SIG-M5 (cell line): ENCODE data around the gene CRYZ.
A peak's percentile ranks its signal among the peaks of the same experiment; 100 is the strongest.
"Not testable (repeated sequence)": the region's sequence is repeated elsewhere in the genome, so short reads cannot be mapped to it uniquely, and the experiment has no call there.

Experiments
- DNase-seq: peaks from one replicate; lab custom pipeline; 2025; lab: John Stamatoyannopoulos, UW

The CRYZ gene

DNA sequence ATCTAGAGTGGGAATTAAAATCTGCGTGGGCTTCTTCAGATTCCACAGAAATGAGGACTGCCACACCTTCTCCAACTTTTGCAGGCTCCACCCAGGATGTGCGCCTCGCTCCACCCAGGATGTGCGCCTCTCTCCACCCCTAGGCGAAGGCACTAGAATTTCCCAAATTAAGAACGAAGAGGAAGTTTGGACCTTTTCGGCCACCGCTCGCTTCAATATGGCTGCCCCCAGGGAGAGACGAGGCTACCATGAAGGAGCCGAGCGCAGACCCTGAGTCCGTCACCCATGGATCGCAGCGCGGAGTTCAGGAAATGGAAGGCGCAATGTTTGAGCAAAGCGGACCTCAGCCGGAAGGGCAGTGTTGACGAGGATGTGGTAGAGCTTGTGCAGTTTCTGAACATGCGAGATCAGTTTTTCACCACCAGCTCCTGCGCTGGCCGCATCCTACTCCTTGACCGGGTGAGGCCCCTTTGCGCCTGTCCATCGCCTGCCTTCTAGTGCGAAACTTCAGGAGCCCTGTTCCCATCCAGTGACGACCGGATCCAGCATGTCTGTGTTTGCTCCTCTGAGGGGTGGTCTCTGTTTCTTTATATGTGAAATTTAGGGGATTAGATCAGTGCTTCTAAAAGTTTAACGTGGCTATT lies at the start of gene CRYZ, which contains the start of gene TYW3:
CRYZ (minus strand) TSS at position 91 of the 644 bp plus-strand sequence. CDS start 8,229 bp downstream, outside the sequence.
TYW3 (plus strand) TSS at position 193 of the 644 bp plus-strand sequence; CDS start at position 286, 93 bp downstream.
- peak; percentile 82 for DNase-seq

DNA sequence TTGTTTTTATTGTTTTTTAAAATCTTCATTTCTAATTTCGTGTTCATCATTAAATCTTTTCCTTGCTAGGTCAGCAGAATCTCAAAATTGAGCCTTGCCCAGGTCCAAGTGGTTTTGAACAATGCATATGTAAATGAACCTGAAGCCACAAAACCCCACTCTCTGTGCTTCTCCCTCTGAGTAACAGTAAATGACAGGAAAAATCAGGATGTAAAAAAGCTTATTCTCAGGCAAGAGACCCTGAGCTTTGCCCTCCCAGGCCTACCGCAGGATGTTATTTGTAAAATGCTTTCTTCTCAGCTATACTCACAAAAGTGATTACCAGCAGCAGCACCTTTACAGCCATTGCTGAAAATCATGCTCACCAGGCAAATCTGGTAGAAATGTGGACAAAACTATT lies 47.7 kb upstream of the CRYZ start:
- DNase-seq, result no peak

DNA sequence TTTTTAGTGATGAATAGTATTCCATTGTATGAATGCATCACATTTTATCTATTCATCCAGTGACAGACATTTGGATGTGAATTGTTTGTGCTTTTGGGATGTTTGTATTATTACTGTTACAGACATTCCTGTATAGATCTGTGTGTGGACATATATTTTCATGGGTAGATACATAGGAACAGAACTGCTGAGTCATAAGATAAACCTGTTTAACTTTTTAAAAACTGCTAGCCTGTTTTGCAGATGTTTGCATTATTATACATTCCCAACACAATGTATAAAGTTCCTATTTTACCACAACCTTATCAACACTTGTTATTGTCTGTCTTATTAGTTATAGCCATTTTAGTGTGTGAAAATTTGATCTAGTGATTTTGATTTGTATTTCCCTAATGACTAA lies 46.9 kb upstream of the CRYZ start:
- no peak for DNase-seq

DNA sequence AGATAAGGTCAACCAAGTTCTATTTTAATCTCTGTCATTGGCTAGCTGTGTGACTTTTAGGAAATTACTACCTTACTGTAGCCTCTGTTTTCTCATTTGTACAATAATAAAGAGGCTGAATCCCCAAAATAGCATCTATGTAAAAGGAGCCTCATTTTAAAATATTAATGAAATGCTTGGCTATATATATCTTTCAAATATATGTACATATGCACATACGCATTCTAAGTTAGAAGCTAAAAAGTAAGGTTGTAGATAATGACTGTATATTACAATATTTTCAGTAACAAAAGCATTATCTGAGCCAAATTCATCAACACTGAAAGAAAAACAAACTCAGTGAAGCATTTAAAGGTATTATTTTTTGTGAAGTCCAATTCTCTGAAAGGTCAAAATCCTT lies 44.7 kb upstream of the CRYZ start:
- no peak for DNase-seq

DNA sequence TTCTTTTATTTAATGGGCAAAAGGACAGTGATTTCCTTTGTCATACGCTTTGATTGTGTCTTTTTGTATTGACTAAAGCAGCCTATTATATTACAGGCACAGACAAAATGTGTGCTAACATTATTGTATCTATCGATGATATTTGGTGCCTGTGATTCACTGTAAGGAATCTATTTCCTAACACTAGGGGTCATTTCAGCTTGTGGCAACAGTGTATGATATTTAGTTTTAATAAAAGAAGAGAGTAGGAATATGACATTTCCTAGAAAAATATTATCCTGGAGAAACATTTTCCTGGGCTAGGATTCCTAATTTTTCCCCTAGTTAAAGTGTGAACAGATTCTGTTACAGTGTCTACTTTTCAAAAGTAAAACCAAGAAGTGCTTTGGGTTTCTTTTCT lies 42.9 kb upstream of the CRYZ start:
- DNase-seq, result no peak

GRCh38 chr1:74773582-74773981 lies 40.7 kb upstream of the CRYZ start:
- no peak for DNase-seq

DNA sequence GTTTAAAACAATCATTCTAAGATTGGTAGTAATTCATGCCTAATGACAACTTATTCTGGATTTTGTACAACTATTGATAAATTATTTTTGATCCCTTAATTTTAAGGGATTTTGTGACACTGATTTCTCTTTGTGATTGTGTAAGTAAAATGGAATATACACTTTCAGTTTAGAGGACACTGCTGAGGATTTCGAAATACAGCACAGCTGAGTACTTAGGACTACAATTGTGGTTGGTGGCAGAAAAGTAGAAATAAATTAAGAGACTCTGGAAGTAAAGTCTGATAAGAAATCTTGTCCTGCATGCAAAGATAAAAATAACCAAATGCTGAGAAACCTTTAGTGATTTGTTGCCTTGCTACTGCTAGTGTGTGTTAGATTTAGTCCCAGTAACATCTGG lies 40.1 kb upstream of the CRYZ start:
- DNase-seq, result no peak

- no peak for DNase-seq
Observed at GRCh38 chr1:74771913-74772515, 39.2 kb upstream of the CRYZ start.

GRCh38 chr1:74767490-74767889 lies 34.6 kb upstream of the CRYZ start:
- DNase-seq, result no peak

GRCh38 chr1:74766579-74766978 lies 33.7 kb upstream of the CRYZ start:
- DNase-seq, result no peak

GRCh38 chr1:74763807-74764206 lies 31.0 kb upstream of the CRYZ start:
- DNase-seq, result no peak

GRCh38 chr1:74756650-74757049 lies 23.8 kb upstream of the CRYZ start:
- not testable (repeated sequence) for DNase-seq

DNA sequence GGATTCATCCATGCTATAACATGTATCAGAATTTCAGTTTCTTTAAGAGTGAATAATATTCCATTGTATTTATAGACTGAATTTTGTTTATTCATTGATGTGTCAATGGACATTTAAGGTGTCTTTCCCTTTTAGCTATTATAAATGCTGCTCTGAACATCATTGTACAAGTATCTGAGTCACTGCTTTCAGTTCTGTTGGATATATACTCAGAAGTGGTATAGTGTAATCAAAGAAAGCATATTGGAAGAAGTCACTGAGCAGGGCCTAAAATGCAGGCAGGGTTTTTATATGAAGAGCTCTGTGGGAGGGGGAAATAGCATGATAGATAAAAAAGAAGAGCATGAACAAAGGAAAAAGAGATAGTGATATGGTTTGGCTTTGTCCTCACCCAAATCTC lies 22.6 kb upstream of the CRYZ start:
- no peak for DNase-seq

GRCh38 chr1:74753104-74753503 lies 20.3 kb upstream of the CRYZ start:
- DNase-seq, result no peak

GRCh38 chr1:74748960-74749359 lies 16.1 kb upstream of the CRYZ start:
- DNase-seq, result no peak

DNA sequence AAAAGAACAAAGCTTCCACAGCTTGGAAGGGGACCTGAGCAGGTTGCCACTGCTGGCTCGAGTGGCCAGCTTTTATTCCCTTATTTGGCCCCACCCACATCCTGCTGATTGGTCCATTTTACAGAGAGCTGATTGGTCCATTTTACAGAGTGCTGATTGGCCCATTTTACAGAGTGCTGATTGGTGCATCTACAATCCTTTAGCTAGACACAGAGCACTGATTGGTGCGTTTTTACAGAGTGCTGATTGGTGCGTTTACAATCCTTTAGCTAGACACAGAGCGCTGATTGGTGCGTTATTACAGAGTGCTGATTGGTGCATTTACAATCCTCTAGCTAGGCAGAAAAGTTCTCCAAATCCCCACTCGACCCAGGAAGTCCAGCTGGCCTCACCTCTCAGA lies 12.4 kb upstream of the CRYZ start:
- DNase-seq, result not testable (repeated sequence)

- not testable (repeated sequence) for DNase-seq
Observed at GRCh38 chr1:74740307-74740980, 7.6 kb upstream of the CRYZ start.

DNA sequence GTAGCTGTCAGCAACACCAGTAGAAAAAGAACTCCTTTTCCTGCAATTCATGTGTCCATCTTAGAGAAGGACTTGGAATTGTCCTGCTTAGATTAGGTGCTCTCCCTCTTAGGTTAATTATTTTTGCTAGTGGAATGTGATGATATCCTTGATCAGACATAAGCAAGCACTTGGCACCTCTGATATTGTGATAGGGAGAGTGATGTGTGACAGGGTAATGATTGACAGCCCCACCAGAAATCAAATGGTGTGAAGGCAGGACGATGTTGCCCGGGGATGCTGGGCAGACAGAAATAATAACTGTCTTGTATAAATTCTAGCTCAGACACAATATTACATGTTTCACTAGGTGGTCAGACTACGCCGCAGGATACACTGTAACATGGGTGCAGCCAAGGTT lies 4.5 kb upstream of the CRYZ start:
- DNase-seq, result no peak

- peak; percentile 33 for DNase-seq
Observed at GRCh38 chr1:74733604-74734484, 994 bp upstream of the CRYZ start.

DNA sequence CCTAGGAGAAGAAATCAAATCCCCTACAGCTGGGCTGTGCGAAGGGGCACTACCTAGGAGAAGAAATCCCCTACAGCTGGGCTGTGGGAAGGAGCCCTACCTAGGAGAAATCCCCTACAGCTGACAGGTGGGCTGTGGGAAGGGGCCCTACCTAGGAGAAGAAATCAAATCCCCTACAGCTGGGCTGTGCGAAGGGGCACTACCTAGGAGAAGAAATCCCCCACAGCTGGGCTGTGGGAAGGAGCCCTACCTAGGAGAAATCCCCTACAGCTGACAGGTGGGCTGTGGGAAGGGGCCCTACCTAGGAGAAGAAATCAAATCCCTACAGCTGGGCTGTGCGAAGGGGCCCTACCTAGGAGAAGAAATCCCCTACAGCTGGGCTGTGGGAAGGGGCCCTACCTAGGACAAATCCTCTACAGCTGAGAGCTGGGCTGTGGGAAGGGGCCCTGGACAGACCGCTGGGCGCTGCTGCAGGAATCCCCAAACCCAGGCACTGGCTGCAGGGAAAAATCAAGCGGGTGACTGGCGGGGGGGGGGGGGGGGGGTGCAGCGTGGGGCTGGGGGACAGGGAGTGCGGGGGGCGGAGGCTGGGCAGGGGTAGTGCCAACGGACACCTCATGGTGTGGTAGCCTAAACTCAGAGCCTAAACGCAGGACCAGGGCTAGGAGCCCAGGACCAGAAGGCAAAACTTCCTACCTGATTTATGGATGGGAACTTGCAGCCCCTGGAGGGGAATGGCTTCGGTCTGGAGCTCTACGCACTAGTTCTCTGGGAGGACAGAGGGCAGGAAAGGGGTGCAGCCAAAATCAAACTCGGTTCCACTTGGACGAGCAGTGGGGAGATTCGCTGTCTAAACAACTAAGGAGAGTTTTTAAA lies 541 bp downstream of the CRYZ start:
- DNase-seq, result not testable (repeated sequence)

DNA sequence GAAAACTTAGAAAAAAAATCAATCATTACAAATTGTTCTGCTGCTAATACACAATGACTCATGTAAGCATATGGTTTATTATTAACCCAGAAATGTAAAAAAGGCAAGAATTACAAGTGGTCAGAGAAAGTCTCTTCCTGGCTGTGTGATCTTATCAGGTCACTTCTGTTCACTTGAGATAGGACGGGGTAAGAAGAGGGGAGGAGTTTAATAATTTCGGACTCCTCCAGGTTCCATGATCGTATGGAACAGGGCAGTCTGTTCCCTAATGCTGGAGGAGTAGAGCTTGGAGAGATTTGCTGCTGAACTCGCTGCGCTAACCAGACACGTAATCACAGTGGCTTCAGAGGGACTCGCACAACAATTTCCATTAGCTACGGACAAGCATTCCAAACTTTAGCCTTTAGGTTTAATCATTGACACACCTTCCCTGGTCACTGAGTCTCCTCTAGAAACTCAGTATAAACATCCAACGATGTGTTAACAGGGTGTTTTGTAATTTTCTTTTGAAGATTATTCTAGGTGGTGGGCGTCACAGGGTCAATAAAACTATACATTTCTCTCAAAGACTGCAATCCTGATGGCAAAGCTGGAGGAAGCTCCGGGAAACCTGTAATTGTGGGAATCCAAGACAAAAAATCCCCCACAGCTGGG lies 1.3 kb downstream of the CRYZ start:
- no peak for DNase-seq
